B cell (primary cell): ENCODE measurements around the gene FTH1. TPM values are rescaled to one million over a fixed set of nuclear protein-coding genes. Genes with fewer than 3 reads are reported as not detected.

Source experiments
- ATAC-seq: fragments of 200-7000 bp; cut with Tn5 transposase; one replicate; pipeline ENCODE4 v1.10.0; 2021; ENCODE audit warnings: low read depth, mild to moderate bottlenecking, moderate number of reproducible peaks, moderate library complexity
- CTCF ChIA-PET: fragments of 350-600 bp; sonication (Branson Sonifier 250); formaldehyde crosslinking; loops from one replicate; lab custom pipeline; 2021; ENCODE audit warnings: antibody characterized with exemption, inconsistent platforms; lab: Charles Lee
- POLR2A ChIA-PET: fragments of 350-600 bp; sonication (Branson Sonifier 250); formaldehyde crosslinking; loops from one replicate; lab custom pipeline; 2021; ENCODE audit warnings: antibody characterized with exemption; lab: Charles Lee
- DNase-seq: peaks from one replicate; pipeline ENCODE4 v3.0.0; 2013
- H2AFZ ChIP-seq: 2 replicates; pipeline ENCODE4 v1.6.1; 2012; ENCODE audit warnings: mild to moderate bottlenecking, low read depth, low read length; ENCODE audit not compliant: insufficient read depth, poor library complexity, severe bottlenecking
- H3K27ac ChIP-seq, 2 donors: 1 replicate in 1 of 2; 2 replicates in 1 of 2; pipeline ENCODE4 v1.5.1; 2012 to 2013; ENCODE audit warnings: low read length in 2 of 2, mild to moderate bottlenecking in 2 of 2, moderate library complexity in 1 of 2
- H3K27me3 ChIP-seq, 4 experiments: fragments of 200-600 bp in 1 of 4; sonication (generic) in 1 of 4; replicated peaks in 1 of 4; 1 replicate in 2 of 4; 2 replicates in 2 of 4; pipeline versions ENCODE4 v1.6.1 to v1.7.0; 2013 to 2016; ENCODE audit warnings: low read length in 3 of 4, mild to moderate bottlenecking in 2 of 4, mixed read lengths in 1 of 4, moderate library complexity in 1 of 4; ENCODE audit not compliant: insufficient read depth in 4 of 4, control insufficient read depth in 3 of 4; ENCODE audit errors: control extremely low read depth in 1 of 4
- H3K36me3 ChIP-seq, 2 experiments: replicated peaks in 1 of 2; 1 replicate in 1 of 2; 2 replicates in 1 of 2; pipeline versions ENCODE4 v1.6.1 to v1.7.1; 2013; ENCODE audit warnings: low read length in 1 of 2; ENCODE audit not compliant: insufficient read depth in 2 of 2, control insufficient read depth in 1 of 2; ENCODE audit errors: control extremely low read depth in 1 of 2, extremely low read depth in 1 of 2
- H3K4me1 ChIP-seq, 2 donors: fragments of 200-600 bp in 1 of 2; sonication (generic) in 1 of 2; 1 replicate in 1 of 2; 2 replicates in 1 of 2; pipeline versions ENCODE4 v1.5.1 to v1.6.1; 2013 to 2017; ENCODE audit warnings: low read length in 2 of 2; ENCODE audit not compliant: control insufficient read depth in 2 of 2, insufficient read depth in 2 of 2
- H3K4me2 ChIP-seq: replicated peaks from 2 replicates; pipeline ENCODE3; 2012; ENCODE audit warnings: mild to moderate bottlenecking, low read depth, low read length; ENCODE audit not compliant: poor library complexity, severe bottlenecking
- H3K4me3 ChIP-seq, 5 experiments: fragments of 200-600 bp in 1 of 5; sonication (generic) in 1 of 5; 1 replicate in 3 of 5; 2 replicates in 2 of 5; pipeline versions ENCODE4 v1.5.1 to v1.7.0; 2011 to 2016; ENCODE audit warnings: low read length in 4 of 5, mild to moderate bottlenecking in 4 of 5, low read depth in 2 of 5, control low read depth in 1 of 5, moderate library complexity in 1 of 5; ENCODE audit not compliant: insufficient read depth in 1 of 5; ENCODE audit errors: control extremely low read depth in 1 of 5, extremely low read depth in 1 of 5
- H3K79me2 ChIP-seq: fragments of 200-600 bp; sonication (generic); one replicate; pipeline ENCODE4 v1.6.0; 2016; ENCODE audit warnings: low read length; ENCODE audit not compliant: control insufficient read depth, insufficient read depth
- H3K9ac ChIP-seq: fragments of 200-600 bp; sonication (generic); 2 replicates; pipeline ENCODE4 v1.6.1; 2017; ENCODE audit warnings: mild to moderate bottlenecking, low read length, moderate library complexity
- H3K9me3 ChIP-seq, 3 donors: one replicate each; pipeline versions ENCODE4 v1.6.1 to v1.7.1; 2013; ENCODE audit warnings: low read length in 2 of 3; ENCODE audit not compliant: control insufficient read depth in 2 of 3, insufficient read depth in 1 of 3; ENCODE audit errors: control extremely low read depth in 1 of 3
- H4K20me1 ChIP-seq: 2 replicates; pipeline ENCODE4 v1.6.0; 2012; ENCODE audit warnings: mild to moderate bottlenecking, low read length; ENCODE audit not compliant: insufficient read depth, control insufficient read depth, poor library complexity, severe bottlenecking
- H3K27ac Mint-ChIP-seq: one replicate; pipeline ENCODE4 v1.8.0; 2021; ENCODE audit warnings: mixed read lengths
- H3K27me3 Mint-ChIP-seq: one replicate; pipeline ENCODE4 v1.8.0; 2021; ENCODE audit warnings: mixed read lengths
- H3K4me1 Mint-ChIP-seq: one replicate; pipeline ENCODE4 v1.8.0; 2021; ENCODE audit warnings: mixed read lengths
- H3K4me3 Mint-ChIP-seq: one replicate; pipeline ENCODE4 v1.8.0; 2021; ENCODE audit warnings: mixed read lengths
- H3K9me3 Mint-ChIP-seq: one replicate; pipeline ENCODE4 v1.8.0; 2022; ENCODE audit warnings: mixed read lengths; ENCODE audit not compliant: insufficient read depth
- CTCF ChIP-seq: fragments of 200-600 bp; IDR thresholded peaks from one replicate; pipeline ENCODE4 v1.8.0; 2022; ENCODE audit warnings: antibody characterized with exemption, mild to moderate bottlenecking
- EZH2 ChIP-seq: IDR thresholded peaks from 2 replicates; pipeline ENCODE4 v1.6.1; 2012; ENCODE audit warnings: borderline replicate concordance, low read depth, mild to moderate bottlenecking, moderate library complexity, low read length; ENCODE audit not compliant: insufficient read depth, poor library complexity, severe bottlenecking
- WGBS: methylation state at CpG from one replicate; pipeline ENCODE4 v1.1.5; 2013; ENCODE audit warnings: missing lambda C conversion rate; ENCODE audit not compliant: insufficient coverage; 5-methylcytosine and 5-hydroxymethylcytosine counted together
- intact Hi-C: fragments of 100-400 bp; cut with micrococcal nuclease; formaldehyde crosslinking; loops from one replicate; pipeline ENCODE4 v1.10.0; 2022
- polyA plus RNA-seq: library from polyadenylated mRNA; depleted of rRNA; stranded (reverse); fragments of >200 nt; gene quantifications from 2 replicates; pipeline ENCODE4 v1.2.3, GENCODE V29; 2012
- total RNA-seq, 2 donors: library from RNA; stranded (reverse); fragments of 120-200 nt in 1 of 2; gene quantifications; 1 replicate in 1 of 2; 2 replicates in 1 of 2; pipeline versions ENCODE4 v1.2.3 to v1.2.4, GENCODE V29; 2013 to 2022

Gene FTH1
- total and polyA plus RNA-seq, 2 donors (not counting 1 experiment from before 2014, with no cell fraction given), result 1,136 to 1,314 TPM

- H3K27me3 Mint-ChIP-seq, result peaks cover 5% of the 10 kb centered on the region
- 90% methylated on average over 12 of the region's 15 CpGs for WGBS
- no peak for TF ChIP-seq EZH2
- Histone ChIP-seq H3K9ac (no peak overlapping the region), H3K27me3 (no peaks in the 10 kb centered on the region), H3K79me2 (no peaks in the 10 kb centered on the region), H4K20me1 (no peaks in the 10 kb centered on the region), H3K4me1 (peaks cover 0 to under 1% of the 10 kb centered on the region in 2 donors), H2AFZ (no peak overlapping the region), H3K36me3 (no peaks in the 10 kb centered on the region), H3K4me3 (no peak overlapping the region), H3K9me3 (no peaks in the 10 kb centered on the region), H3K27ac (no peak overlapping the region), H3K4me2 (no peak overlapping the region)
- peaks cover 3% of the 10 kb centered on the region for H3K4me1 Mint-ChIP-seq
- ChIA-PET CTCF (no interaction called here), POLR2A (no interaction called here)
- H3K27ac Mint-ChIP-seq, result no peak overlapping the region
- H3K9me3 Mint-ChIP-seq, result no peaks in the 10 kb centered on the region
- ATAC-seq, result no peak
- H3K4me3 Mint-ChIP-seq, result no peak overlapping the region
- no peak for DNase-seq
- intact Hi-C loops, result no loop called here
Measured at GRCh38 chr11:62013537-62014476, 46.4 kb upstream of the FTH1 start.

DNA sequence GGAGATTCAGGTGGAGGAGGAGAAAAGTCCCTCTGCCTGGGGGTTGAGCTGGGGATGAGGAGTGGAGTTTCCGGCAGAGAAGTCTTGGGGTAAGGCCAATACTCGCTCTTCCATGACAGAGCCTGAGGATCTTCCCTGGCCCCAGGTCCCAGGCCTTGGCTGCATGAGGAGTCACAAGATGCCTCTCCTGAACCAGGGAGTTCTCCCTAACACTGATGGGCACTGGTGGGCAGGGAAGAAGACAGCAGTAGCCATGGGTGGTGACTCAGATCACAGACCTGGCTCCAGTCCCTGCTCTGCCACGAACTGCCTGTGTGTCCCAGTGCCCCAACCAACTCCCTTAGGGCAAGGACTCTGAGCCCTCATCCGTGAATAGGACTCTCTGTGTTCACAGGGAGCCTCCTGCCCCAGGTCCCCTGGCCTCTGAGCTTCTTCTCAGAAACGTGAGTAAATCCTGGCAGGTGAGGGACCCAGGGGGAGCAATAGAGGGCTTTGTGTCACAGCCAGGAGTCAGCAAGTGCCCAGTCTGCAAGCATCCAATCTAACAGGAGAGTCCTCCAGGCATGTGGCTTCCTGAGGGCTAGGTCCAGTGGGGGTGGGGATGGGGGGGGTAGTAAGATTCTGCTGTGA lies 45.5 kb upstream of the FTH1 start:
- CTCF ChIA-PET, result no interaction called here
- no peak for DNase-seq
- Mint-ChIP-seq H3K9me3 (no peaks in the 10 kb centered on the region), H3K4me1 (peaks cover 3% of the 10 kb centered on the region), H3K27ac (no peak overlapping the region), H3K4me3 (no peak overlapping the region), H3K27me3 (peaks cover 5% of the 10 kb centered on the region)
- H3K27ac ChIP-seq, result no peak overlapping the region
- H3K4me1 ChIP-seq, result no peaks in the 10 kb centered on the region
- H3K36me3 ChIP-seq, result no peaks in the 10 kb centered on the region
- no peak for ATAC-seq
- H3K27me3 ChIP-seq, result no peaks in the 10 kb centered on the region
- no peak overlapping the region for H3K4me3 ChIP-seq
- POLR2A ChIA-PET, result no interaction called here
- no peak overlapping the region for H3K4me2 ChIP-seq
- no peak overlapping the region for H3K9ac ChIP-seq
- TF ChIP-seq CTCF (no peak), EZH2 (no peak)
- H4K20me1 ChIP-seq, result no peaks in the 10 kb centered on the region
- no peak overlapping the region for H2AFZ ChIP-seq
- intact Hi-C loops, result no loop called here
- 86% methylated on average over 5 of the region's 5 CpGs for WGBS
- no peaks in the 10 kb centered on the region for H3K9me3 ChIP-seq
- no peaks in the 10 kb centered on the region for H3K79me2 ChIP-seq
